ENCODE measurements around the gene STAG1. TPM values are rescaled to one million over a fixed set of nuclear protein-coding genes. Genes with fewer than 3 reads are reported as not detected.

STAG1 gene
- total and polyA plus RNA-seq, 2 of the 13 experiments (the other 11 are each of a cell fraction or from before 2014, with no cell fraction given), result 6.2 to 25.9 TPM

- intact Hi-C loops (cut with micrococcal nuclease; ENCODE audit: unreplicated experiment), result no loop called here
- H3K9me3 ChIP-seq (ENCODE audit: low read length), result no peaks in the 10 kb centered on the region
- no peaks in the 10 kb centered on the region for H3K36me3 ChIP-seq (replicated peaks in 1 of 2; ENCODE audit: control insufficient read depth in 1 of 2, insufficient read depth in 2 of 2, low read length in 2 of 2)
- in situ Hi-C loops (cut with HindIII; ENCODE audit: extremely low pct_ligation_motif_present, low pct_unique_long_range_greater_than_20kb), result no loop called here
- H3K27ac ChIP-seq (ENCODE audit: extremely low read length, insufficient read depth, low read length), result no peak overlapping the region
- FAIRE-seq (no peak), ATAC-seq (peak; percentile 36; the same call in 2 of the 3 replicates), DNase-seq (ENCODE audit: low spot score) (no peak)
- H3K4me2 ChIP-seq (ENCODE audit: low read depth, low read length), result no peak overlapping the region
- ChIA-PET POLR2A (no interaction called here), CTCF (ENCODE audit: low intra/inter-chr PET ratio, low total read pairs) (no interaction called here)
- H3K4me1 ChIP-seq (ENCODE audit: insufficient read depth, low read length), result peaks cover 17% of the 10 kb centered on the region
- no peaks in the 10 kb centered on the region; a peak in 1 of 5 replicates for H3K27me3 ChIP-seq (ENCODE audit: control insufficient read depth in 1 of 2, insufficient read depth in 2 of 2, low read length in 2 of 2)
- TF ChIP-seq ESRRA (CRISPR knock-in tag; IDR thresholded peaks at IDR 0.05; ENCODE audit: low read depth), result no peak
- TF ChIP-seq ZNF326 (CRISPR knock-in tag; IDR thresholded peaks at IDR 0.05; ENCODE audit: borderline replicate concordance), result no peak
- TF ChIP-seq MAX (IDR thresholded peaks at IDR 0.05), result no peak
- TF ChIP-seq ZBTB39 (CRISPR knock-in tag; IDR thresholded peaks at IDR 0.05), result no peak
- no peak for TF ChIP-seq HOXA7 (CRISPR knock-in tag; IDR thresholded peaks at IDR 0.05)
- TF ChIP-seq ZNF382 (CRISPR knock-in tag; IDR thresholded peaks at IDR 0.05; ENCODE audit: borderline replicate concordance), result no peak
- no peak for TF ChIP-seq ZNF775 (CRISPR knock-in tag; IDR thresholded peaks at IDR 0.05; ENCODE audit: borderline replicate concordance)
- no peak for TF ChIP-seq ZNF460 (CRISPR knock-in tag; IDR thresholded peaks at IDR 0.05; ENCODE audit: borderline replicate concordance)
- TF ChIP-seq MLLT10 (CRISPR knock-in tag; IDR thresholded peaks at IDR 0.05), result no peak
- no peak for TF ChIP-seq CAMTA2 (CRISPR knock-in tag; IDR thresholded peaks at IDR 0.05; ENCODE audit: borderline replicate concordance)
- TF ChIP-seq KLF13 (CRISPR knock-in tag; IDR thresholded peaks at IDR 0.05), result no peak
- no peak for TF ChIP-seq NR2C2 (CRISPR knock-in tag; IDR thresholded peaks at IDR 0.05; ENCODE audit: borderline replicate concordance)
- no peak overlapping the region for H3K4me3 ChIP-seq (replicated peaks in 1 of 3; ENCODE audit: insufficient read depth in 1 of 3, low read depth in 2 of 3, low read length in 3 of 3)
- no TSS peak for BruUV-seq (replicated peaks)
- 88% methylated on average over 1 of the region's 1 CpG for WGBS (ENCODE audit: low lambda C conversion rate)
- no peak overlapping the region for H3K9ac ChIP-seq (ENCODE audit: insufficient read depth, low read depth, low read length)
- H4K20me1 ChIP-seq (ENCODE audit: insufficient read depth, low read length), result no peaks in the 10 kb centered on the region
- H3K79me2 ChIP-seq (ENCODE audit: insufficient read depth, low read length), result no peaks in the 10 kb centered on the region
- H2AFZ ChIP-seq (ENCODE audit: low read length), result no peak overlapping the region
Measured at GRCh38 chr3:136789976-136790375, 37.8 kb upstream of the STAG1 start.

Data from HepG2 (cell line).